GM19193 (cell line): Measurements from ENCODE around the gene KHK.

Experiments used
- POLR2A ChIP-seq: IDR thresholded peaks from 4 replicates; pipeline ENCODE4 v1.6.1; 2011; ENCODE audit not compliant: insufficient read depth, insufficient read length; ENCODE audit errors: extremely low read depth

KHK gene

DNA sequence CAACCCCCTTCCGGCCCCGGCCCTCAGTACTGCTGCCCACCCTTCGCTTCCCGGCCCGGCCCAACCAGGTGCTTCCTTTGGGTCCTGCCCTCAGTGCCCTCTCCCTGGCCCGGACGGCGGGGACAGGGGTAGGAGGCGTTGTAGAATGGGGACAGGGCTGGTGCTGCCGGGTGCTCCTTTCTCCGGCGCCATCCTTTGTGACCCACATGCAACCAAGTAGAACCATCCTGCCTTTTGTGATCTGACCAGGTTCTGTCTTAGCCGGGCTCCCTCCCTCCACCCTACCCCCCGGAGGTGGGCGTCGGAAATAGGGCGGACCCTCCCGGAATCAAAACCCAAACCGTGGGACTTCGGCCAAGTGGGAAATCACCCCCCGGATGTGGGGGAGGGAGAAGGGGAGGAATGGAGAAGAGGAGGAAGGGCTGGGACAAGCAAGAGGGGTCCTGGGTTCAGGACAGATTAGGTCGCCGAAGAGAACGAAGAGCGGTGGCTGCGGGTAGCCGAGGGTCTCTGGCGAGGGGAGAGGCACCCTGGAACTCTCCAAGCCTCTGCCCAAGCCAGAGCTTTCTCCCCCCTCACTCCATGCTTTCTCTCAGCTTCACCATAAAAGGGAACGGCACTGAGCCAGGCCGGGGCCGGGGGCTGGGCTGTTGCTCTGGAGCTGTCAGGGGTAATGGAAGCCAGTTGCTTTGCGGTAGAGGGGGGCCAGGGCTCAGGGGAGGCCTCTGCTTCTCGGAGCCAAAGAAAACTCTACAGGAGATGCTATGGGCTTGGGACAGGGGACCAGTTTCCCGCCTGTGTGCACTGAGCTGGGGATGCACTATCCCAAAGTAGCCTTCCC, 14.4 kb upstream of the KHK start:
- no peak for TF ChIP-seq POLR2A

GRCh38 chr2:27072920-27073319, 13.7 kb upstream of the KHK start:
- TF ChIP-seq POLR2A, result no peak

DNA sequence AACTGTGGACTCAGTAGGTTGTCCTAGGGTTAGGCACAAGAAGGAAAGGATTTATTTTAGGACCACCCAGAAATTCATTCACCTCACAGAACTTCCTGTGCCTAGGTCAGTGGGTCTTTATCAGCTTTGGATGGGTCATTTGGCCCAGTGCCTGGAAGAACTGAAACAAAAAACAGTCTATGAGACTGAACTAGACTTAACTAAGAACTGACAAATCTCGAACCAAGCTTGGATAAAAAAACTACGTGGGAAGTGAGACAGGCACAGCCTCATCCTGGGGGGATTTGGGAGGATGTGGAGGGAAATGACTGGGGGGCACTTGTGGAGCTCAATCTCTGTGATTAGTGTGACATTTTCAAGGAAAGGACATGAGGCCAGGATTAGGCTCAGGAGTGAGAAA, 12.8 kb upstream of the KHK start:
- no peak for TF ChIP-seq POLR2A

DNA sequence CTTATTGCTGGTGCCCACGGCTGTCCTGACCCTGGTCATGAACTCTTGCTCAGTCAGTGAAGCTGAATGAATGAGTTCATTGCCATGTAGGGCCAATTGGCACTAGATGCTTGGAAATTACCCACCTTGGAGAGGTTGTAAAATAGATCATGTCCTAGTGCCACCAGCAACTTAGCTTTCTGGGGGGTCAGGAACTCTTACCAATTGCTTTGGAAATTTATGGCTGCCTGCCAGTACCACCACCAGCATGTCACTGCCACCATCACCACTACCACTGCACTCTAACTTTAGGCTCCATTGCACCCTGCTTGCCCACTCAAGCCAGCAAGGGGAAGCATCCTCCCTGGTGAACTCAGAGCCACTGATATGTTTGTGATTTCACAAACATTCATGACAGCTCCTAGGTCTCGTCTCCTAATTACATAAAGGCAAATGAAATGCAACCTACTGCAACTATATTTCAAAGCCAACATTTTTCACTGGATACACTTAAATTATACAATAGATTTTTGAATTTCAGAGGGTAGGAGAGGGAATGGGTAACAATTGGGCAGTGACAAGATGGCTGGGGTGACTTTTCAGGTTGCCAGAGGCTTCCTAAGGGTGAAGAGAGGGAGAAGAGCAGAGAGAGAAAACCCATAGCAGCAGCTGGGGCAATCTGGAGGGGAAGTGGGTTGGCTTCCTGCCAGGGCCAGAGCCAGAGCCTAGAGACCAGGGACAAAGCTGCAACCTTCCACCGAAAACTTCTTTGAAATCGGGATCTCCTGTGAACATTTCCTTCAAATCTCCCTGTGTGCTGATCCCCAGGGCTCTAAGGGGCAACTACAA, 11.6 kb upstream of the KHK start:
- no peak for TF ChIP-seq POLR2A

DNA sequence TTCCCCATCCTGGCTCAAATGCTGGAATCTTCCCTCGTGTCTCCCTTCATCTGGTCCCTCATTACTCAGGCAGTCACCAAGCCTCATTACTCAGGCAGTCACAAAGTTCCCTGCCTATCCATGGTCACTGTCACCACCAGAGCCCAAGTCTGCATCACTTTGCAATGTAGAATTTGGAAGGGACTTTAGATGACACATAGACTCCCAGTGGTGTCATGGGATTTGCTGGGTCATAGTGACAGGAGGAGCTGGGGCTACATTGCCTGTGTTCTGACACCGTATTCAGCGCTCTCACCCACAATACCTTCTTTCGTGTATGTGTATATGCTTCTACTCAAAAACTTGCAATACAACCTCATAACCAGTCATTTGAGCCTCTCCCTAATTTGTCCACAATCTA, 10.2 kb upstream of the KHK start:
- TF ChIP-seq POLR2A, result no peak

DNA sequence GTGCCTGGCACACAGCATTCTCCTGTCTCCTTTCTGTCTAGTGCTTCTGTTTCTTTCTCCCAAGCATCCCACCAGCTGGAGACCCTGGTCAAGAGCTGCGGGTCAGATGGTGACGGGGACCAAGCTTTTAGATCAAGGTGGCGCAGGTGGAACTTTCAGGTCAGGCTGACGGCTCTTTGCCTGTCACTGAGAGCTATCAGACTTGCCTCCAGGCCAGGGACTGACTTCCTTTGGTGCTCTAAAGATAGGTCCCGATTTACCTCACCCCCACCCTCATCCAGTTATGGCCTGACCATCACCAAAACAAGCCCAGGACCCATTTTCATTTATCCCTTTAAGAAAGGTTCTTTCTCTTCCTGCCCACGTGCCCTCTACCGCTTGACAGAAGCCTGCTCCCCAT, 9.3 kb upstream of the KHK start:
- TF ChIP-seq POLR2A, result no peak

- no peak for TF ChIP-seq POLR2A
Observed at GRCh38 chr2:27078267-27079194, 8.0 kb upstream of the KHK start, which contains the start of gene EMILIN1. Gene EMILIN1, plus strand, starts transcription at chr2:27078615. Its CDS starts 451 bp downstream, at chr2:27079066.

DNA sequence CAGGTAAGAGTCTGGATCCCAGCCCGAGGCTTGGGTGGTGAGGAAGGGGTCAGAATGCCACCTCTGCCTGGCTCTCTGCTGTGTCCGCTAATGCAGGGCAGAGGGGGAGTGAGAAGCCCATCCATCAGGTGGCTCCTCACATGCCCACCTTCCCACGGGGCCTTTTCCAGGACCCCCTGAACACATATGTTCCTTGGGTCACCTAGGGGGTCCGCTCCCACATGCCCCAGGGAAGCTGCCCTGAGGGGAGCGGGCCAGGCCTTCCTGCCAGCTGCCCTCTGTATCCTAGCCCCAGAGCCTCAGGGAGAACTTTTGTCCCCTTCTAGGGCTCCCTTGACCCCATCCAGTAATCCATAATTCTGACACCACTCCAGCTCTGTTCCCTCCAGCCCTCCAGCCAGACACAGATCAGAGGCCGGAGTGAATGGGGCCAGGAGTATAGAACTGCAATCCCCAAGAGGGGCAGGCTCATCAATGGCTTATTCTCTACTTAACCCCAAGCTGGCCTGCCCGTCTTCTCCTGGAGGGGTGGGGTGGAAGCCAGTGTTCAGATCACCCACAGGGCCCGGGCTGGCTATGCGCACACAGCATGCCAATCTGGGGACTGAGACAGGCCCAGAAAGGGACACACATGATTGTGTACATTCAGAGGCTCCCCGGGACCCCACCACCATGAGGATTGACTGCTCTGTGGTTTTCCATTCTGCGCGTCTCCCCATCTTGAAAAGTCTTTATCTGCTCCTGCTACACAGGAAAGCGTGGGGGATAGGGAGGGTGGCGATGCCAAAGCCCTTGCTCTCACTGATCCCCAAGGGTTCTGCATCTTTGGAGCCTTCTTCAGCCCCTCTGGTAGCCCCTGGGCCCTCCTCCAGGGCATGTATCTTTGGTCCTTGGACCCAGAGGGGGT, 7.1 kb upstream of the KHK start:
- no peak for TF ChIP-seq POLR2A

DNA sequence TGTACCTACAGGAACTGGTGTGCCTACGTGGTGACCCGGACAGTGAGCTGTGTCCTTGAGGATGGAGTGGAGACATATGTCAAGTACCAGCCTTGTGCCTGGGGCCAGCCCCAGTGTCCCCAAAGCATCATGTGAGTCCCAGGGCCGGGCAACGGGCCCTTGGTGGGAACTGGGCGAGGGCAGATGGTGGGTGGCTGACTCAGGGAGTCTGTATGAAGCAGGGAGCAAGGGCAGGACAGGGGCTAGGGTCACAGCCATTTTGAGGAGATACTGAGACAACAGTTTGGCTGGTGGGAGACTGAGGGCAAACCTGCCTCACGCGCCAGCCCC, 6.5 kb upstream of the KHK start:
- TF ChIP-seq POLR2A, result no peak

- TF ChIP-seq POLR2A, result no peak
Observed at GRCh38 chr2:27080603-27080936, 6.0 kb upstream of the KHK start.

DNA sequence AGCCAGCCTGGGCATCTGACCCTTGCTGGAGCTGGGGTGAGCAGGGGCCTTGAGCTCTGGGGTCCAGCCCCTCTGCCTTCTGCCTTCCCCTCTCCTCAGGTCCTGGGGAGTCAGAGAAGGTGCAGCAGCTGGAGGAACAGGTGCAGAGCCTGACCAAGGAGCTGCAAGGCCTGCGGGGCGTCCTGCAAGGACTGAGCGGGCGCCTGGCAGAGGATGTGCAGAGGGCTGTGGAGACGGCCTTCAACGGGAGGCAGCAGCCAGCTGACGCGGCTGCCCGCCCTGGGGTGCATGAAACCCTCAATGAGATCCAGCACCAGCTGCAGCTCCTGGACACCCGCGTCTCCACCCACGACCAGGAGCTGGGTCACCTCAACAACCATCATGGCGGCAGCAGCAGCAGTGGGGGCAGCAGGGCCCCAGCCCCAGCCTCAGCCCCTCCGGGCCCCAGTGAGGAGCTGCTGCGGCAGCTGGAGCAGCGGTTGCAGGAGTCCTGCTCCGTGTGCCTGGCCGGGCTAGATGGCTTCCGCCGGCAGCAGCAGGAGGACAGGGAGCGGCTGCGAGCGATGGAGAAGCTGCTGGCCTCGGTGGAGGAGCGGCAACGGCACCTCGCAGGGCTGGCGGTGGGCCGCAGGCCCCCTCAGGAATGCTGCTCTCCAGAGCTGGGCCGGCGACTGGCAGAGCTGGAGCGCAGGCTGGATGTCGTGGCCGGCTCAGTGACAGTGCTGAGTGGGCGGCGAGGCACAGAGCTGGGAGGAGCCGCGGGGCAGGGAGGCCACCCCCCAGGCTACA, 4.4 kb upstream of the KHK start:
- no peak for TF ChIP-seq POLR2A

GRCh38 chr2:27082773-27083409, 3.7 kb upstream of the KHK start:
- no peak for TF ChIP-seq POLR2A

GRCh38 chr2:27083410-27084296, 2.9 kb upstream of the KHK start:
- TF ChIP-seq POLR2A, result no peak
